Activated CD4-positive, alpha-beta T cell treated with anti-CD3 and anti-CD28 coated beads for 4 hours (primary cell): Measurements from ENCODE around the gene XRCC4.

Source experiments
- DNase-seq, 2 donors: peaks; one replicate each; pipeline ENCODE4 v3.0.0-alpha.2; 2020

XRCC4 gene

GRCh38 chr5:83357621-83358231 is 280.4 kb downstream of the XRCC4 start:
- no peak for DNase-seq

- no peak for DNase-seq
These were observed 283.2 kb downstream of the XRCC4 start for GRCh38 chr5:83360573-83360972.

- no peak for DNase-seq
These were observed 285.2 kb downstream of the XRCC4 start for GRCh38 chr5:83362526-83362925.

- no peak for DNase-seq
These were observed 286.0 kb downstream of the XRCC4 start for GRCh38 chr5:83363111-83363885.

GRCh38 chr5:83363886-83364275 is 286.5 kb downstream of the XRCC4 start:
- no peak for DNase-seq

GRCh38 chr5:83364312-83365299 is 287.3 kb downstream of the XRCC4 start:
- no peak for DNase-seq

- DNase-seq: no peak
These were observed 291.0 kb downstream of the XRCC4 start for GRCh38 chr5:83368319-83368718.

- no peak for DNase-seq
These were observed 291.5 kb downstream of the XRCC4 start for GRCh38 chr5:83368835-83369234.

GRCh38 chr5:83370957-83371356 is 293.6 kb downstream of the XRCC4 start:
- no peak for DNase-seq

- no peak for DNase-seq
These were observed 294.4 kb downstream of the XRCC4 start for GRCh38 chr5:83371726-83372125.

GRCh38 chr5:83374547-83374946 is 297.2 kb downstream of the XRCC4 start:
- DNase-seq: no peak

- DNase-seq: no peak
These were observed 297.9 kb downstream of the XRCC4 start for GRCh38 chr5:83375049-83375745.

GRCh38 chr5:83376461-83376860 is 299.1 kb downstream of the XRCC4 start:
- DNase-seq: no peak

- no peak for DNase-seq
These were observed 300.0 kb downstream of the XRCC4 start for GRCh38 chr5:83377131-83377865.

GRCh38 chr5:83378624-83379289 is 301.4 kb downstream of the XRCC4 start:
- DNase-seq: no peak

GRCh38 chr5:83385812-83386211 is 308.5 kb downstream of the XRCC4 start:
- no peak for DNase-seq

GRCh38 chr5:83387041-83387440 is 309.7 kb downstream of the XRCC4 start:
- DNase-seq: no peak

- DNase-seq: no peak
These were observed 311.3 kb downstream of the XRCC4 start for GRCh38 chr5:83388608-83389007.

- no peak for DNase-seq
These were observed 315.6 kb downstream of the XRCC4 start for GRCh38 chr5:83392766-83393503.

GRCh38 chr5:83393504-83393866 is 316.1 kb downstream of the XRCC4 start:
- DNase-seq: no peak

- DNase-seq: no peak
These were observed 316.8 kb downstream of the XRCC4 start for GRCh38 chr5:83394190-83394589.
